ENCODE data around the gene MAJIN.
"Not testable (repeated sequence)": the region's sequence is repeated elsewhere in the genome, so short reads cannot be mapped to it uniquely, and the experiment has no call there.

DNA sequence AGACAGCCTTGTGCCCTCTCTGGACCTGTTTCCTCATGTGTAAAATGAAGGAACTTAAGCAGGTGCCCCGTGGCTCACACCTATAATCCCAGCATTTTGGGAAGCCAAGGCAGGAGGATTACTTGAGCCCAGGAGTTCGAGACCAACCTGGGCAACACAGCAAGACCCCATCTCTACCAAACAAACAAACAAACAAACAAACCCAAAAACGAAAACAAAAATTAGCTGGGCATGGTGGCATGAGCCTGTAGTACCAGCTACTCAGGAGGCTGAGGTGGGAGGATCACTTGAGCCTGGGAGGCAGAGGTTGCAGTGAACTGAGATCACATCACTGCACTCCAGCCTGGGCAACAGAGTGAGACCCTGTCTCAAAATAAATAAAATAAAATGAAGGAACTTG, 32.1 kb upstream of the MAJIN start:
- TF ChIP-seq RELA (CRISPR knock-in tag; IDR thresholded peaks at IDR 0.05; ENCODE audit: borderline replicate concordance); FOXP1 (CRISPR knock-in tag; IDR thresholded peaks at IDR 0.05; ENCODE audit: borderline replicate concordance); ZNF232 (CRISPR knock-in tag; IDR thresholded peaks at IDR 0.05); ZBTB21 (CRISPR knock-in tag; IDR thresholded peaks at IDR 0.05; ENCODE audit: borderline replicate concordance); FOXJ3 (CRISPR knock-in tag; IDR thresholded peaks at IDR 0.05; ENCODE audit: borderline replicate concordance): not testable (repeated sequence)
- TF ChIP-seq, protein P1, sequence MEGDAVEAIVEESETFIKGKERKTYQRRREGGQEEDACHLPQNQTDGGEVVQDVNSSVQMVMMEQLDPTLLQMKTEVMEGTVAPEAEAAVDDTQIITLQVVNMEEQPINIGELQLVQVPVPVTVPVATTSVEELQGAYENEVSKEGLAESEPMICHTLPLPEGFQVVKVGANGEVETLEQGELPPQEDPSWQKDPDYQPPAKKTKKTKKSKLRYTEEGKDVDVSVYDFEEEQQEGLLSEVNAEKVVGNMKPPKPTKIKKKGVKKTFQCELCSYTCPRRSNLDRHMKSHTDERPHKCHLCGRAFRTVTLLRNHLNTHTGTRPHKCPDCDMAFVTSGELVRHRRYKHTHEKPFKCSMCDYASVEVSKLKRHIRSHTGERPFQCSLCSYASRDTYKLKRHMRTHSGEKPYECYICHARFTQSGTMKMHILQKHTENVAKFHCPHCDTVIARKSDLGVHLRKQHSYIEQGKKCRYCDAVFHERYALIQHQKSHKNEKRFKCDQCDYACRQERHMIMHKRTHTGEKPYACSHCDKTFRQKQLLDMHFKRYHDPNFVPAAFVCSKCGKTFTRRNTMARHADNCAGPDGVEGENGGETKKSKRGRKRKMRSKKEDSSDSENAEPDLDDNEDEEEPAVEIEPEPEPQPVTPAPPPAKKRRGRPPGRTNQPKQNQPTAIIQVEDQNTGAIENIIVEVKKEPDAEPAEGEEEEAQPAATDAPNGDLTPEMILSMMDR (IDR thresholded peaks at IDR 0.05): not testable (repeated sequence)

All from WTC11 (cell line).